Liver (tissue), 9 donors: ENCODE results near the gene ORAI1. TPM values are rescaled to one million over a fixed set of nuclear protein-coding genes. Genes with fewer than 3 reads are reported as not detected.

Experiments used
- DNase-seq: peaks from one replicate; pipeline ENCODE4 v3.0.0-alpha.2; 2017; ENCODE audit warnings: low spot score
- H3K27ac ChIP-seq, 2 donors: one replicate each; pipeline ENCODE4 v1.7.0; 2013; ENCODE audit warnings: inconsistent platforms in 2 of 2, low read length in 2 of 2, control low read depth in 1 of 2, low read depth in 1 of 2, mild to moderate bottlenecking in 1 of 2
- H3K27me3 ChIP-seq, 4 donors: one replicate each; pipeline versions ENCODE4 v1.6.1 to v1.7.0; 2013; ENCODE audit warnings: low read length in 3 of 4, inconsistent platforms in 1 of 4, mild to moderate bottlenecking in 1 of 4, moderate library complexity in 1 of 4; ENCODE audit not compliant: control insufficient read depth in 4 of 4, insufficient read depth in 4 of 4
- H3K36me3 ChIP-seq, 4 donors: one replicate each; pipeline versions ENCODE4 v1.6.1 to v1.7.0; 2013; ENCODE audit warnings: low read length in 3 of 4, mild to moderate bottlenecking in 3 of 4, low read depth in 1 of 4, moderate library complexity in 1 of 4; ENCODE audit not compliant: control insufficient read depth in 4 of 4, insufficient read depth in 3 of 4
- H3K4me1 ChIP-seq, 4 donors: one replicate each; pipeline versions ENCODE4 v1.6.1 to v1.7.0; 2013; ENCODE audit warnings: low read length in 3 of 4, mild to moderate bottlenecking in 3 of 4, moderate library complexity in 1 of 4; ENCODE audit not compliant: control insufficient read depth in 4 of 4, insufficient read depth in 4 of 4
- H3K4me3 ChIP-seq, 3 donors: one replicate each; pipeline versions ENCODE4 v1.6.1 to v1.7.0; 2013; ENCODE audit warnings: low read length in 3 of 3, control low read depth in 1 of 3, low read depth in 1 of 3, mild to moderate bottlenecking in 1 of 3
- H3K9ac ChIP-seq, 2 donors: one replicate each; pipeline ENCODE4 v1.7.0; 2013; ENCODE audit warnings: low read length in 2 of 2, mild to moderate bottlenecking in 2 of 2, moderate library complexity in 2 of 2, control low read depth in 1 of 2, low read depth in 1 of 2
- H3K9me3 ChIP-seq, 4 donors: one replicate each; pipeline versions ENCODE4 v1.6.1 to v1.7.0; 2013; ENCODE audit warnings: low read length in 3 of 4; ENCODE audit not compliant: control insufficient read depth in 4 of 4
- EGR1 ChIP-seq, 2 donors: IDR thresholded peaks; 2 replicates each; pipeline ENCODE4 v1.6.1; 2016 to 2018; ENCODE audit warnings: antibody characterized with exemption in 2 of 2, low read depth in 2 of 2
- FOXA1 ChIP-seq: IDR thresholded peaks from 2 replicates; pipeline ENCODE4 v1.6.1; 2016; ENCODE audit warnings: antibody characterized with exemption
- GABPA ChIP-seq, 2 donors: IDR thresholded peaks in 1 of 2; conservative IDR thresholded peaks in 1 of 2; 2 replicates each; pipeline ENCODE4 v1.6.1; 2016; ENCODE audit warnings: antibody characterized with exemption in 2 of 2, mild to moderate bottlenecking in 1 of 2, moderate library complexity in 1 of 2
- HNF4A ChIP-seq, 2 donors: conservative IDR thresholded peaks; 2 replicates each; pipeline ENCODE4 v1.6.1; 2016; ENCODE audit warnings: antibody characterized with exemption in 2 of 2, mild to moderate bottlenecking in 2 of 2
- HNF4G ChIP-seq: IDR thresholded peaks from 2 replicates; pipeline ENCODE4 v1.6.1; 2016; ENCODE audit warnings: antibody characterized with exemption
- JUND ChIP-seq, 2 donors: IDR thresholded peaks; 2 replicates each; pipeline ENCODE4 v1.6.1; 2016; ENCODE audit warnings: antibody characterized with exemption in 2 of 2
- RAD21 ChIP-seq, 2 donors: IDR thresholded peaks; 2 replicates each; pipeline ENCODE4 v1.6.1; 2016; ENCODE audit warnings: antibody characterized with exemption in 2 of 2, mild to moderate bottlenecking in 2 of 2
- RXRA ChIP-seq, 2 donors: IDR thresholded peaks; 2 replicates each; pipeline ENCODE4 v1.6.1; 2017 to 2018; ENCODE audit warnings: antibody characterized with exemption in 2 of 2, mild to moderate bottlenecking in 1 of 2
- SP1 ChIP-seq: IDR thresholded peaks from 2 replicates; pipeline ENCODE4 v1.6.1; 2018; ENCODE audit warnings: antibody characterized with exemption, mild to moderate bottlenecking
- TAF1 ChIP-seq: conservative IDR thresholded peaks from 2 replicates; pipeline ENCODE4 v1.6.1; 2016; ENCODE audit warnings: antibody characterized with exemption, mild to moderate bottlenecking
- YY1 ChIP-seq: IDR thresholded peaks from 2 replicates; pipeline ENCODE4 v1.6.1; 2016; ENCODE audit warnings: antibody characterized with exemption, mild to moderate bottlenecking
- WGBS: extraction: QIAGEN DNeasy Blood & Tissue Kit; methylation state at CpG from one replicate; pipeline ENCODE4 v1.1.7; 2013; 5-methylcytosine and 5-hydroxymethylcytosine counted together
- polyA plus RNA-seq, 2 donors: library from polyadenylated mRNA; stranded (reverse) in 1 of 2; unstranded in 1 of 2; fragments of 200-250 nt in 1 of 2; fragments of >200 nt in 1 of 2; fragmentation: Nextera tagmentation in 1 of 2; extraction: Ambion mirVana in 1 of 2; gene quantifications; one replicate each; pipeline versions ENCODE4 v1.2.1 to v1.2.3, GENCODE V29; 2013 to 2015
- total RNA-seq, 2 donors: library from RNA; depleted of rRNA; stranded (reverse); fragments of >200 nt; gene quantifications; one replicate each; pipeline ENCODE4 v1.2.3, GENCODE V29; 2014
- TF ChIP-seq, protein P1 (sequence below): IDR thresholded peaks from 2 replicates; pipeline ENCODE4 v1.6.1; 2016; ENCODE audit warnings: antibody characterized with exemption
- TF ChIP-seq, protein P2 (sequence below): fragments of 150-350 bp; IDR thresholded peaks from 2 replicates; pipeline ENCODE4 v1.5.1; 2017; ENCODE audit warnings: improper control_type of control experiment, low read depth, low read length; ENCODE audit not compliant: missing input control
- TF ChIP-seq, protein P3 (sequence below): IDR thresholded peaks from 2 replicates; pipeline ENCODE4 v1.6.1; 2016; ENCODE audit warnings: antibody characterized with exemption
- TF ChIP-seq, protein P4 (sequence below): IDR thresholded peaks from 2 replicates; pipeline ENCODE4 v1.6.1; 2016; ENCODE audit warnings: antibody characterized with exemption
- TF ChIP-seq, protein P5 (sequence below): IDR thresholded peaks from 2 replicates; pipeline ENCODE4 v1.6.1; 2016; ENCODE audit warnings: antibody characterized with exemption, mild to moderate bottlenecking
- donor health status: healthy.
- donor health status: healthy.
- donor health status: healthy.
- donor health status: healthy.
- donor health status: healthy.

ORAI1 gene
- total and polyA plus RNA-seq, 4 donors, result 5.3 to 10.9 (median 9.3) TPM

DNA sequence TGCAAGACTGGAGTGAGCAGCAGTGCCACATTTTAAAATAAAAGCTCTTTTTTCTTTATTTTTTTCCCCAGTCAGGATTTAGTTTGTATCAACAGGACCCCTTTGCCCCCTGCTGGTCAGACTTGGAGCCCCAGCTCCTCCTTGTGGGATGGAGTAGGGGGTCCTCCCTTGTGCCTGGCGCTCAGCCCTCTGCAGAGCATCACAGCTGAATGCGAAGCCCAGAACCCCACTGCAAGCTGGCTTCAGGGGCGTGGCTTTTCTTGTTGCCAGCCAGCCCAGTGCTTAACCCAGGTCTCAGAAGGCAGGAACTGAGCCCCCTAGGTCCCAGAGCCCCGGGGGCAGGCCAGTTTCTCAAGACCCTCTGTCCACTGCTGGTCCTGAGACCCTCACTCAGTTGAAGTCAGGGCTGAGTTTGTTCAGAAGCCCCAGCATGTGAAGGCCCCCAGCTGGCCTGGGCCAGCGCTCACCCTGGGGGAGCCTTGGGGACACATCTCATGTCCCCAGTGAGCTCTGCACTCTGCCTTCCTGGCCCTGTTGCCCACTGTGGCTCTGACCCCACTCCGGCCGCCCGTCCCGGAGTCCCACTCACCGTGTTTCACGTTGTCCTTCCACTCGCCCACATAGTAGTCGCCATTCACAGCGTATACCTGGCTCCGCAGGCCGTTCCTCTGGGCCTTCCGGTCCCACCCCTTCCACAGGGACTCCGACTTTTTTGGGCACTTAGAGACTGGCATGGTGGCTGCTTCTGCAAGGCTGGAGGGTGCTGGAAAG, 42.6 kb downstream of the ORAI1 start:
- peak; percentile 41 for DNase-seq
- WGBS, result 85% methylated on average over 18 of the region's 18 CpGs
- no peak overlapping the region for H3K4me3 ChIP-seq
- no peaks in the 10 kb centered on the region for H3K9me3 ChIP-seq
- no peaks in the 10 kb centered on the region for H3K27me3 ChIP-seq
- H3K4me1 ChIP-seq, result peaks cover 3 to 15% (median 8%) of the 10 kb centered on the region in 4 donors
- no peak overlapping the region for H3K27ac ChIP-seq
- H3K36me3 ChIP-seq, result no peaks in the 10 kb centered on the region
- no peak overlapping the region for H3K9ac ChIP-seq
- TF ChIP-seq GABPA (IDR thresholded peaks at IDR 0.05 in 1 of 2, conservative IDR thresholded peaks at IDR 0.05 in 1 of 2) (no peak), HNF4G (no peak), SP1 (no peak), HNF4A (conservative IDR thresholded peaks at IDR 0.05) (no peak), RAD21 (IDR thresholded peaks at IDR 0.05) (peak; percentile 52 to 70), JUND (IDR thresholded peaks at IDR 0.05) (no peak), YY1 (no peak), EGR1 (IDR thresholded peaks at IDR 0.05; ENCODE audit: low read depth in 2 of 2) (no peak), RXRA (IDR thresholded peaks at IDR 0.05) (no peak), FOXA1 (no peak), TAF1 (no peak)
- TF ChIP-seq, protein P1, sequence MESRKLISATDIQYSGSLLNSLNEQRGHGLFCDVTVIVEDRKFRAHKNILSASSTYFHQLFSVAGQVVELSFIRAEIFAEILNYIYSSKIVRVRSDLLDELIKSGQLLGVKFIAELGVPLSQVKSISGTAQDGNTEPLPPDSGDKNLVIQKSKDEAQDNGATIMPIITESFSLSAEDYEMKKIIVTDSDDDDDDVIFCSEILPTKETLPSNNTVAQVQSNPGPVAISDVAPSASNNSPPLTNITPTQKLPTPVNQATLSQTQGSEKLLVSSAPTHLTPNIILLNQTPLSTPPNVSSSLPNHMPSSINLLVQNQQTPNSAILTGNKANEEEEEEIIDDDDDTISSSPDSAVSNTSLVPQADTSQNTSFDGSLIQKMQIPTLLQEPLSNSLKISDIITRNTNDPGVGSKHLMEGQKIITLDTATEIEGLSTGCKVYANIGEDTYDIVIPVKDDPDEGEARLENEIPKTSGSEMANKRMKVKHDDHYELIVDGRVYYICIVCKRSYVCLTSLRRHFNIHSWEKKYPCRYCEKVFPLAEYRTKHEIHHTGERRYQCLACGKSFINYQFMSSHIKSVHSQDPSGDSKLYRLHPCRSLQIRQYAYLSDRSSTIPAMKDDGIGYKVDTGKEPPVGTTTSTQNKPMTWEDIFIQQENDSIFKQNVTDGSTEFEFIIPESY, result no peak
- TF ChIP-seq, protein P2, sequence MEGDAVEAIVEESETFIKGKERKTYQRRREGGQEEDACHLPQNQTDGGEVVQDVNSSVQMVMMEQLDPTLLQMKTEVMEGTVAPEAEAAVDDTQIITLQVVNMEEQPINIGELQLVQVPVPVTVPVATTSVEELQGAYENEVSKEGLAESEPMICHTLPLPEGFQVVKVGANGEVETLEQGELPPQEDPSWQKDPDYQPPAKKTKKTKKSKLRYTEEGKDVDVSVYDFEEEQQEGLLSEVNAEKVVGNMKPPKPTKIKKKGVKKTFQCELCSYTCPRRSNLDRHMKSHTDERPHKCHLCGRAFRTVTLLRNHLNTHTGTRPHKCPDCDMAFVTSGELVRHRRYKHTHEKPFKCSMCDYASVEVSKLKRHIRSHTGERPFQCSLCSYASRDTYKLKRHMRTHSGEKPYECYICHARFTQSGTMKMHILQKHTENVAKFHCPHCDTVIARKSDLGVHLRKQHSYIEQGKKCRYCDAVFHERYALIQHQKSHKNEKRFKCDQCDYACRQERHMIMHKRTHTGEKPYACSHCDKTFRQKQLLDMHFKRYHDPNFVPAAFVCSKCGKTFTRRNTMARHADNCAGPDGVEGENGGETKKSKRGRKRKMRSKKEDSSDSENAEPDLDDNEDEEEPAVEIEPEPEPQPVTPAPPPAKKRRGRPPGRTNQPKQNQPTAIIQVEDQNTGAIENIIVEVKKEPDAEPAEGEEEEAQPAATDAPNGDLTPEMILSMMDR, result peak; percentile 41
- TF ChIP-seq, protein P3, sequence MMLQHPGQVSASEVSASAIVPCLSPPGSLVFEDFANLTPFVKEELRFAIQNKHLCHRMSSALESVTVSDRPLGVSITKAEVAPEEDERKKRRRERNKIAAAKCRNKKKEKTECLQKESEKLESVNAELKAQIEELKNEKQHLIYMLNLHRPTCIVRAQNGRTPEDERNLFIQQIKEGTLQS, result no peak
- TF ChIP-seq, protein P4, sequence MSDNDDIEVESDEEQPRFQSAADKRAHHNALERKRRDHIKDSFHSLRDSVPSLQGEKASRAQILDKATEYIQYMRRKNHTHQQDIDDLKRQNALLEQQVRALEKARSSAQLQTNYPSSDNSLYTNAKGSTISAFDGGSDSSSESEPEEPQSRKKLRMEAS, result no peak
- TF ChIP-seq, protein P5, sequence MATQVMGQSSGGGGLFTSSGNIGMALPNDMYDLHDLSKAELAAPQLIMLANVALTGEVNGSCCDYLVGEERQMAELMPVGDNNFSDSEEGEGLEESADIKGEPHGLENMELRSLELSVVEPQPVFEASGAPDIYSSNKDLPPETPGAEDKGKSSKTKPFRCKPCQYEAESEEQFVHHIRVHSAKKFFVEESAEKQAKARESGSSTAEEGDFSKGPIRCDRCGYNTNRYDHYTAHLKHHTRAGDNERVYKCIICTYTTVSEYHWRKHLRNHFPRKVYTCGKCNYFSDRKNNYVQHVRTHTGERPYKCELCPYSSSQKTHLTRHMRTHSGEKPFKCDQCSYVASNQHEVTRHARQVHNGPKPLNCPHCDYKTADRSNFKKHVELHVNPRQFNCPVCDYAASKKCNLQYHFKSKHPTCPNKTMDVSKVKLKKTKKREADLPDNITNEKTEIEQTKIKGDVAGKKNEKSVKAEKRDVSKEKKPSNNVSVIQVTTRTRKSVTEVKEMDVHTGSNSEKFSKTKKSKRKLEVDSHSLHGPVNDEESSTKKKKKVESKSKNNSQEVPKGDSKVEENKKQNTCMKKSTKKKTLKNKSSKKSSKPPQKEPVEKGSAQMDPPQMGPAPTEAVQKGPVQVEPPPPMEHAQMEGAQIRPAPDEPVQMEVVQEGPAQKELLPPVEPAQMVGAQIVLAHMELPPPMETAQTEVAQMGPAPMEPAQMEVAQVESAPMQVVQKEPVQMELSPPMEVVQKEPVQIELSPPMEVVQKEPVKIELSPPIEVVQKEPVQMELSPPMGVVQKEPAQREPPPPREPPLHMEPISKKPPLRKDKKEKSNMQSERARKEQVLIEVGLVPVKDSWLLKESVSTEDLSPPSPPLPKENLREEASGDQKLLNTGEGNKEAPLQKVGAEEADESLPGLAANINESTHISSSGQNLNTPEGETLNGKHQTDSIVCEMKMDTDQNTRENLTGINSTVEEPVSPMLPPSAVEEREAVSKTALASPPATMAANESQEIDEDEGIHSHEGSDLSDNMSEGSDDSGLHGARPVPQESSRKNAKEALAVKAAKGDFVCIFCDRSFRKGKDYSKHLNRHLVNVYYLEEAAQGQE, result no peak
